Measurements from ENCODE around the gene HSPB3. TPM values are rescaled to one million over a fixed set of nuclear protein-coding genes. Genes with fewer than 3 reads are reported as not detected.
A peak's percentile ranks its signal among the peaks of the same experiment; 100 is the strongest.

HSPB3 gene
- total RNA-seq, 2 donors from 2014 or later = 1.7 to 4.1 TPM

- no peak for DNase-seq (ENCODE audit: low spot score)
- Histone ChIP-seq H3K9me3 (no peaks in the 10 kb centered on the region), H3K27me3 (replicated peaks; ENCODE audit: insufficient read depth) (no peaks in the 10 kb centered on the region), H3K4me1 (replicated peaks) (no peaks in the 10 kb centered on the region), H3K27ac (peak overlapping the region in 1 of 2 donors; percentile 12), H3K4me3 (no peak overlapping the region), H3K36me3 (no peaks in the 10 kb centered on the region)
- intact Hi-C loops (cut with DNase I) = loop anchor here (5.0 kb wide), 1 partner anchor 36 kb away; no protein-coding TSS in a partner anchor
- WGBS = 51% methylated on average over 2 of the region's 2 CpGs
- TF ChIP-seq POLR2AphosphoS5 (IDR thresholded peaks at IDR 0.05) (peak; percentile 32), CTCF (IDR thresholded peaks at IDR 0.05) (no peak), POLR2A (IDR thresholded peaks at IDR 0.05) (no peak)
Observed at GRCh38 chr5:54445691-54446378, 9.7 kb upstream of the HSPB3 start.

- intact Hi-C loops (cut with DNase I) = loop anchor here (5.0 kb wide), 1 partner anchor 36 kb away; no protein-coding TSS in a partner anchor
- H3K9me3 ChIP-seq = no peaks in the 10 kb centered on the region
- peak overlapping the region in 1 of 2 donors; percentile 12 for H3K27ac ChIP-seq
- no peak for TF ChIP-seq POLR2AphosphoS5 (IDR thresholded peaks at IDR 0.05)
- TF ChIP-seq POLR2A (IDR thresholded peaks at IDR 0.05) = no peak
- TF ChIP-seq CTCF (IDR thresholded peaks at IDR 0.05) = no peak
- H3K27me3 ChIP-seq (replicated peaks; ENCODE audit: insufficient read depth) = no peaks in the 10 kb centered on the region
- no peak for DNase-seq (ENCODE audit: low spot score)
- WGBS = 35% methylated on average over 3 of the region's 3 CpGs
- H3K4me1 ChIP-seq (replicated peaks) = no peaks in the 10 kb centered on the region
- no peak overlapping the region for H3K4me3 ChIP-seq
- no peaks in the 10 kb centered on the region for H3K36me3 ChIP-seq
Observed at GRCh38 chr5:54446379-54446732, 9.1 kb upstream of the HSPB3 start.

- Histone ChIP-seq H3K36me3 (no peaks in the 10 kb centered on the region), H3K27me3 (replicated peaks; ENCODE audit: insufficient read depth) (no peaks in the 10 kb centered on the region), H3K9me3 (no peaks in the 10 kb centered on the region), H3K4me1 (replicated peaks) (no peaks in the 10 kb centered on the region), H3K4me3 (no peak overlapping the region), H3K27ac (no peak overlapping the region)
- 93% methylated on average over 4 of the region's 4 CpGs for WGBS
- no peak for DNase-seq (ENCODE audit: low spot score)
- intact Hi-C loops (cut with DNase I) = loop anchor here (5.0 kb wide), 1 partner anchor 32 kb away; no protein-coding TSS in a partner anchor
- no peak for TF ChIP-seq POLR2AphosphoS5 (IDR thresholded peaks at IDR 0.05)
- TF ChIP-seq CTCF (IDR thresholded peaks at IDR 0.05) = no peak
- TF ChIP-seq POLR2A (IDR thresholded peaks at IDR 0.05) = no peak
Observed at GRCh38 chr5:54449923-54450322, 5.6 kb upstream of the HSPB3 start.

GRCh38 chr5:54450542-54450941 is 5.0 kb upstream of the HSPB3 start:
- no peaks in the 10 kb centered on the region for H3K4me1 ChIP-seq (replicated peaks)
- intact Hi-C loops (cut with DNase I) = no loop called here
- no peaks in the 10 kb centered on the region for H3K27me3 ChIP-seq (replicated peaks; ENCODE audit: insufficient read depth)
- H3K36me3 ChIP-seq = no peaks in the 10 kb centered on the region
- no peak for DNase-seq (ENCODE audit: low spot score)
- no peak overlapping the region for H3K4me3 ChIP-seq
- no peaks in the 10 kb centered on the region for H3K9me3 ChIP-seq
- 96% methylated on average over 2 of the region's 2 CpGs for WGBS
- H3K27ac ChIP-seq = no peak overlapping the region
- TF ChIP-seq POLR2A (IDR thresholded peaks at IDR 0.05) = no peak
- TF ChIP-seq POLR2AphosphoS5 (IDR thresholded peaks at IDR 0.05) = no peak
- no peak for TF ChIP-seq CTCF (IDR thresholded peaks at IDR 0.05)

GRCh38 chr5:54453046-54453445 is 2.5 kb upstream of the HSPB3 start:
- no peaks in the 10 kb centered on the region for H3K36me3 ChIP-seq
- H3K4me3 ChIP-seq = no peak overlapping the region
- no peaks in the 10 kb centered on the region for H3K27me3 ChIP-seq (replicated peaks; ENCODE audit: insufficient read depth)
- DNase-seq (ENCODE audit: low spot score) = no peak
- WGBS = 15% methylated on average over 3 of the region's 3 CpGs
- no peaks in the 10 kb centered on the region for H3K9me3 ChIP-seq
- intact Hi-C loops (cut with DNase I) = no loop called here
- TF ChIP-seq POLR2A (IDR thresholded peaks at IDR 0.05) = no peak
- TF ChIP-seq POLR2AphosphoS5 (IDR thresholded peaks at IDR 0.05) = peak; percentile 22
- H3K27ac ChIP-seq = no peak overlapping the region
- peaks cover 5% of the 10 kb centered on the region for H3K4me1 ChIP-seq (replicated peaks)

Measured in prostate gland (tissue), 2 donors.